CD4-positive, alpha-beta T cell treated with Interleukin-15 for 4 hours (primary cell): ENCODE measurements around the gene FGF1.
A peak's percentile ranks its signal among the peaks of the same experiment; 100 is the strongest.

Experiments
- DNase-seq: peaks from one replicate; pipeline ENCODE4 v3.0.0-alpha.2; 2020; ENCODE audit warnings: low spot score

FGF1 gene

DNA sequence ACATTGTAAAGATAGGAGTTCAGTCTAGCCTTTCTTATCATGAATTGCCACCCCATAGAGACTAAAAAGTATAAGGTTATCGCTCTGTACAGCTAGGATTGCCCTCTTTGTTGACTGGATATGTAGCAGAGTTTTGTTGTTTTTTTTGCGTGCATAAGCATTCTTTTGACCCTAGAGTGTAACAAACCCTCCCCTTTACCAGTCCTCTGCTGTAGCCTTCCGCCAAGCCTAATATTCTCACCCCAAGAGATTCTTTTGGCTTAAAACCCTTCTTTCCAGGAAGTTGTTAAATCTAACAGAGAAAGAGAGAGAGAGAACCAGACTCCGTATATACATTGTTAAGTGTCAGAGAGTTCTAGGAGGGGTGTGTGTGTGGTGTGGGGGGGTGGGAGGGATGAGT is 113.9 kb downstream of the FGF1 start:
- DNase-seq: no peak

DNA sequence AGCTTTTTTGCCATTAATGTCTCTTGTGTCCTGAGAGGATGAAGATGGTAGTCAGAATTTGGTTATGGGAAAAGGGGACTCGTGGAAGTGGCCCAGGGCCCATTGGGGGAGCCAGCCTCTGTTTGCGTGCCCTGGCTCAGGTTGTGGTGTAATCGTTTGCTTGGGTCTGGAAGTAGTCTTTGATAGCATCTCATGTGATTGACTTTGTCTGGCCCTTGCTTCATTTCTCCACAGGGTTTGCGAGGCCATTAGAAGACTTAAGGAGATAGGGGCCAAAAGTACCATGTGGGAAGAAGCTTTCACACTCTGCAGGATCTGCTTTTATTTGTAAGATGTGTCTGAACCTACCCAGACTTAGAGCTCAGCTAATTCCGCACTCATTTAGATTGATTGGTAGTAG is 114.5 kb downstream of the FGF1 start:
- no peak for DNase-seq

DNA sequence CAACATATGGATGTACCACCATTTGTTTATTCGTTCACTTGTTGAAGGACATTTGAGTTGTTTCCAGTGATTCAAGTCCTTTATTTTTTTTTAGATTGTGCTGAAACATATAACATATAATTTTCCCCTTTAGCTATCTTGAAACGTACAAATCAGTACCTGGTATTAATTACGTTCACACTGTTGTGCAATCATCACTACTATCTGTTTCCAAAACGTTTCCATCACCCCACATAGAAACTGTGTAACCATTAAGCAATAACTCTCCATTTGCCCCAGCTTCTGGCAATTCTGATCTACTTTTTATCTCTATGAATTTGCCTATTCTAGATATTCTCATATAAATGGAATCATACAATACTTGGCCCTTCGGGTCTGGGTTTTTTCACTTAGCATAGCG is 116.0 kb downstream of the FGF1 start:
- DNase-seq: no peak

DNA sequence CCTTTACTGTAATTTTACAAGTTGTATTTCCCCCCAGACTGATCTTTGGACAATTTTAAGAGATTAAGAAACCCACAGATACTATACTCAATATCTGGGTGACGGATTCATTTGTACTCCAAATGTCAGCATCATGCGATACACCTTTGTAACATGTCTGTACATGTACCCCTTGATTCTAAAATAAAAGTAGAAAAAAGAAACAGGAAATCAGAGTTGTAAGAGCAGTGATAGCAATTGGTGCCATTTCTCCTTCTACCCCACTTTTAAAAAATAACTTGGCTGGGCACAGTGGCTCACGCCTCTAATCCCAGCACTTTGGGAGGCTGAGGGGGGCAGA is 116.9 kb downstream of the FGF1 start:
- no peak for DNase-seq

DNA sequence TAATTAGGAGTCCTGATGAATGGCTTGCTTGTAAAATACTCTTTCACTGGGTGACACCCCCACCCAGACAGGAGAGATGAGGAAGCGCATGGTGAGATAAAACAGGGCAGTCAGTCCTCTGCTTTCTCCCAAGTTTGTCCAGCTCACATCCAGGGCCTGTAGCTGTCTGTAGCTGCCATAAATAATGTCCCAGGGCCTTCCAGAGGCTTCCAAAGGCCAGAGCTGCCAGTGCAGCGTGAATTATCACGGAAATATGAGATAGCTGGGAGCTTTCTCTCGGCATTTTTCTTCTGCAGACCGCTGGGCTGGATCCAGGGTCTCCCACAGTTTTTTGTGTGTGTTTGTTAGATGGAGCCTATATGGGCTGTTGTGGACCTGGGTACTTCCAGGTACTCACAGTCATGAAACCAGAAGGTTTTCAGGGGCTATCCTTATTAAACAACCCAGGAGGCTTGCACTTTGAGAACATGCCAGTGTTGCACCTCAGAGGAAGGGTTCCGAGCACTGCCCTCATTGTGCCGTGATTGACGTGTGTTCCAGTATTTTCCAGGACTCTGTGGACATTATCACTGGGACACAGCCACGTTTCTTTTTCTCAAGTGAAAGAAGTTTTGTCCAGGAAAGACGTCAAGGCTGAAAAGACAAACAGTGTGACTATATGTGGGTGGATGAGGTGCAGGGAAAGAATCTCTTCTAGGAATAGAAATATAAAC is 117.5 kb downstream of the FGF1 start:
- no peak for DNase-seq

DNA sequence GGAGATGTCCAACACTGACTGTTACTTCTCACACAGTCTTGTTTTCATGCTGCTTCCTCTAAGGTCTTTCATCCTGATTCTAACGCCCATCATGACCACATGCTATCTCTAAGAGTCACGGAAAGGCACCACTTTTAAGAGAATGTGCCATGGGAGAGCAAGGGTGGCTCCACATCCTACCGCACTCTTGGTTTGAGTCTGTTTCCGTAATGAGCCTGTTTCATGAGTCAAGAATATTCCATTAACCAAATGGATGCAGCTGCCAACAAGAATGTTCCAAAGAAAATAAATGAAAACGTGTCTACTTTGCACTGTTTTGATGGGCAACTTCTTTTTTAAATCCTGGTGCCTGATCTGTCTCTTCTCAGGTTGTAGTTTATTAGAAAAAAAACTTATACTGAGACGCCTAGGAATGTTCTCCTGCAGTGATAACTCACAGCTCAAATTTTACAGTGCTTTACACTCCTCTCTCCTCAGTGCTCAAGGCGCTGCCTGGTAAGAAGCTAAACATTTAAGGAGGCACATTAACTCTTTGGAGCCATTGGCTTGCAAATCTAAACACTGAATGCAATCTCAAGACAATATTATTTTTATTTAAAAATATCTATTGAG is 124.3 kb downstream of the FGF1 start:
- DNase-seq: no peak

DNA sequence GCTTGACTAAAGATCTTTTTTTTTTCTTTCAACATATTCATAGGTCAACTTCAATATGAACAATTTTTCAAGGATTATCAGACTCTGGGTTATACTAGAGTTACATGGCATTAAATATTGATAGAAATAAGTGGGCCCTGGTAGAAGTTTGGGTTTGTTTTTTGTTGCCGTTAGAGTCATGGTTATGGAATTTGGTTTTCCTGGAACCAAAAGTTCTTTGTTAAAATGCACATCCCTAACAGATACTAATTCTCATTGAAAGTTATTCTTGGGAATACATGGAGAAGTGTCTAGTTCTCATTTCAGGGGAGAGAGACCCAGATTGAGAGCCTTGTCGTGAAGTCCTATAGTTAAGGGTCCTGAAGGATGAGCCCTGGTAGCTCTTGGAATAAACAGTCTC is 124.9 kb downstream of the FGF1 start:
- no peak for DNase-seq

DNA sequence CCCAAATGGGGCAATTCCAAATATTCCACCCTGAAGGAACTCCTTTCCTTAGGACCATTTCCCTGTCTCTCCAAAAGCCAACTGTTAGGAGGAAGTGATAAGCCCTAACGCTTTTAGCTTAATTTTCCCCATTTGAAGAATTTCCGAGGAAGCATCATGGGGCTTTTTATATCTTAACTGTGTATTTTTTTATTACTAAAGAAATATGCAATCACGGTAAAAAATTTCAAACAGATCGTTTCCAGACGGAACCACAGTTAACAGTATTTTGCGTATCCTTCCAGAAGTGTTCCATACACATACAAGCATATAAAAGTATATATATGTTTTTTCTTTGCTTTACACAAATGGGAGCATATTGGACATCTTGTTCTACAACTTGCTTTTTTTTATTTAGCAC is 133.8 kb downstream of the FGF1 start:
- no peak for DNase-seq

DNA sequence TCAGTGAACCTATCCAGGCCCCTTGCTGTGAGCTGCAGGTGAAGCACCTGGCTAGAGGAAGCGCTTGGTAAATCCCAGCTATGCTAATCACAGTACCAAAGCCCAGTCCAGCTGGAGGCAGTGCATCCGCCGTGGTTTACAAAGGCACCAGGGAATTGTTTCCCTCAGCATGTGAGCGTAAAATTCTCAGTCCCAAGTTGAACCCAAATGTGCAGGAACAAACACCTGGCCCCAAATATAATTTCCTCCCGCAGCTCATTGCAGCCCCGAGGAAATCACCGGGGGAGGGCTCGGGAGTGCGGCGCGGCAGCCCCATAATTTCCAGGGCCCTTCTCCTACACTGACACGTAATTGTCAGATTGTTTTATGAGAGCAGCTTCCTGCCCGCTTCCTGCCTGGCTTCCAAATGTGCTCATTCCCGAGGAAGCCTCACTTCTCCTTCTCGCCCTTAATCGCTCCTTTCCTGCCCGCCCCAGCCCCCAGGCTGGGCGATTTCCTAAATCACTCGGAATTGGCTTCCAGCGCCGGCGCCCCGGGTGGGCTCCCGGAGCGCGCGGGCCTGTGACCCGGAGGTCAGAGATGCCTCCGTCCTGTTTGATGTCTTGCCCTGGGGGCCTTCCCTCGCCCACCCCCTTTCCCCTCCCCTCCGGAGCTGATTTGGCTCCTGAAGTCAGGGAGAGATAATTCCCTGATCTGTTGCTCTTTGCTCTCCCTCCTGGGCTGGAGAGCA is 134.4 kb downstream of the FGF1 start:
- DNase-seq: no peak

DNA sequence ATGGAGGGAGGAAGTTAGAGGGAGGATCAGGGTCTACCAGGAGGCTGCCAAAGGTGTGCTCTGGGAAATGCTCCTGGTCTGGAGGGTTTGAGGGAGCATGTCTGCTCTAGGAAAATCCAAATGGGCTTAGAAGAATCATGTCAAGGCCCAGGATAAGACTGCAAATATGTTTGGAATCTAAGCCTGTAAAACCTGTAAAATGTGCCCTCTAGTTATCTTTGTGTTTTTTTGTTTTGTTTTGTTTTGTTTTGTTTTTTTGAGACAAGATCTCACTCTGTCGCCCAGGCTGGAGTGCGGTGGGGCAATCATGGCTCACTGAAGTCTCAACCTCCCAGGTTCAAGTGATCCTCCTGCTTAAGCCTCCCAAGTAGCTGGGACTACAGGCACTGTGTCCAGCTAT is 135.4 kb downstream of the FGF1 start:
- DNase-seq: no peak

DNA sequence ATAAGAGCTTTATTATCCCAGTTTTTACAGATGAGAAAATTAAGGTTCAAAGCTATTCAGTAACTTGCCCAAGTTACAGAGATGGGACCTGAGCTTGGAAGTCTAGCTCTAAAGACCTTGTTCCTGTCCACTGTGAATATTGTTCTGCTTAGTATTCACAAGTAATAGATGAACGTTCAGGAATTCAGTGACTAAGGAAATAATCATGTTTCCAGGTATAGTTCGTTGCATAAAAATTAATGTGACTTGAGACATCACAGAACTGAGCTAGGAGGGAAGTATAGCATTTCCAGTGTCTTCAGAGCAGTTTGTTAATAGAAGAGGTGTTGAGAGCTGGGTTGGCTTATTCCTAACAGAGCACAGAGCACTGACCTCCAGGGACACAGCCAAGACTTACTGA is 136.1 kb downstream of the FGF1 start:
- no peak for DNase-seq

DNA sequence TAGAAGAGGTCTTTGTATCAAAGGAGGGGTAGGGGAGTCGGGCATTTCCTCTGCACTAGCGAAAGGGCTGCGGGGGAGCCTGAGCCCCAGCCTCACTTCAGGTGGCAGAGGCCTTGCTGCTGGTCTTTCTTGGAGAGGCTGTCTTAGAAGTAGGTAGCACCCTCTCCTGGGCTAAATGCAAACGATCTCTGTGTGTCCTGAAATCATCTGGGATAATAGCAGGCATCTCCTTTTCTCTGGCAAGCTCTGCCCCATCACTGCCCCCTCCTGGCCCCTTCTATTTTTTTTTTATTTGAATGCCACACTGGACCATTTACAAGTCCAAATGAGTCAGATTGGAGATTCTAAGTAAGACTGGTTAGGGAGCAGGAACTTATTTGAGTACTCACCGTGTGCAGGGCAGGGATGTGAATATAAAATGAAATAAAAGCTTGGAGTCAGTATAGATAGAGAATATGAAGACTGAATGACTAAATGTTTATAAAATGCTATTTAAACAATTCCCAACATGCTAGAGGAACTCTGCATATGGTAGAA is 137.1 kb downstream of the FGF1 start:
- peak; percentile 16 for DNase-seq

DNA sequence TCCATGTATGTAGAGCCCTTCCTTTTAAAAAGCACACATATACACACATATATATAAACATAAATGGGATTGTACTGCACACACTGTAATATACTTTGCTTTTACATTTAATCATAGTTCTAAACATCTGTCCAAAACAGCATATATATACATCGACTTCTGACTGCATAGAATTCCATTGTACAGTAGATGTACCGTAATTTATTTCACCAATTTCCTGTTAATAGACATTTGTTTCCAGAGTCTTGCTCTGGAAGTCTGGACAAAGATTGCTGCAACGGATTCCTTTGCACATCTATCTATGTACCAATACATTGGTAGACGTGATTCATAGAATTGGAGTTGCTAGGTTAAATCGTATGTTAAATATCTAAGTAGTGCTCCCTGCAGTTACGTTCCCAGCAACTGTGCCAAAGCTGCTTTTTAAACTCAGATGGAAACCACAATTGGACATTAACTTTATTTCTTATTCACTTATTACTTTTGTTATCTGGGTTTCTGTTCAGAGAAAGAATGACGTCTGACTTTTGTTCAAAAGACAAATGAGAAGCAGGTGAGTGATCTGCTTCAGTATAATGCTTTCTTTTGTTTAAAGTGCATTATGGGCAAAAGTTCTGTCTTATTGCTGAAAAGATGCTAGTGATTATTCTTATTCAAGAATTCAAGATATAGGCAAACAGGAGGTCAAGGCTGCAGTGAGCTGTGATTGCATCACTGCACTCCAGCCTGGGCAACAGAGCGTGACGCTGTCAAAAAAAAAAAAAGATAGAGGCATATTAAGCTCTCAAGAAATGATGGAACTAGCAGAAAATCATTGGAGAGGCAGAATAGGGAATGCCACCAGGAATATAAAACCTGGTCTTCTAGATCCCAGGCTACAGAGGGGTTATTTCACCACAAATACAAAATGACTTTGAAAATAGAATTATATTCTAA is 138.2 kb downstream of the FGF1 start:
- DNase-seq: no peak

DNA sequence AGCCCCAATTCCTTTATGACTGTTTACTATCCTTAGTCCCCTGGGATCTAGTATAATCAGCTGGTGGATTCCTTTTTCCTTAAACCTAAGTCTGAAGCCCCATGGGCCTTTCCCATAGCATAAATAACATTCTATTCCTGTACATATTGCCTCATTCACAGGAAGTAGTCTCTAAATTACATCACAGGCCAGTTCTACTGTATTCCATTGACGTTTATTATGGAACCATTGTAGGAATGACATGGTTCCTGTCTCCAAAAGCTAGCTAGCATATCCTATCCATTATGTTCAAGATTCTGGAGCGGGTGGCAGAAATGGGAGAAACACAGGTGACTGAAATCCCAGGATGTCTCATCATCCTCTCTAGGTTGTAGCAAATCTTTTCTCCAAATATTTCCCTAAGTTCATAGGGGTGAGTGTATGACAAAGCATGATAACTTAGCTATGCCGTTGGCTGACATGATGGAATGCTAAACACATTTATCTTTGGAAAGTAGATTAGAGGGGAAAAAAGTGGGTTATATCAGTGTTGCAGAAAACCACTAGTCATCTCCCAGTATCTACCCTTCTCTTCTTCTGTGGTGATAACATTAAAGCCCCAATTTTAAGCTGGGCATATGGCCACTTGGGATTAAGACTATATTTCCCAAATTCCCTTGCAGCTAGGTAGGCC is 140.1 kb downstream of the FGF1 start:
- DNase-seq: no peak

DNA sequence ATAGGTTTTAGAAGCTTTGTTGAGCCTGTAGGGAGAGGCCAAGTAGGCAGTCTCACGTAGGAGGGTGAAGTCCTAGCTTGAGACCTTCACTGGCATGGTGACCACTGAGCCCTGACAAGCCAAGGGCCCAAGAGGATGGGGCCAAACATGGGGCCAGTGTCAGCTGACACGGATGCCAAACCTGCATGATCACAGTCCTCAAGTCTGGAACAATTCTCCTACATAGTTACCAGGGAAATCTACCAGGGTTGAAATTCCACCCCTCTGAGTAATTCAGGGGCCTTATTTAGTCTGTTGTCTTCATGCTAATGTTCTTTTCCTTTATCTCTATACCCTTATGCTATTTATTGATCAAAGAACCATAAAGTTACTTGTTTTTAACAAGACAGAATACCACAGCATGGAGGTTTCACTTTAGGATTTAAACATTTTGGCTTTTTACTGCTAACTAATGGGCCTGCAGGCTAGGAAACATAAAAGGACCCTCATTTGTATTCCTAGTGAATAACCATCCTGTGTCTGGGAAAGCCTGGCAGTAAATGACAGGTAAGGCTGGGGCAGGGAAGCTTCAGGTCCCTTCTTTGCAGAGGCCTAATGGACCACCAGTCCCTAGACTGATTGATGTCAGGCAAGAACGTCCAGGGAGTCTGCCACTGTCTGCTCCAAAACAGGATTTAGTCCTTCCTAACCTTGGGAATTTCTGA is 140.8 kb downstream of the FGF1 start:
- no peak for DNase-seq

DNA sequence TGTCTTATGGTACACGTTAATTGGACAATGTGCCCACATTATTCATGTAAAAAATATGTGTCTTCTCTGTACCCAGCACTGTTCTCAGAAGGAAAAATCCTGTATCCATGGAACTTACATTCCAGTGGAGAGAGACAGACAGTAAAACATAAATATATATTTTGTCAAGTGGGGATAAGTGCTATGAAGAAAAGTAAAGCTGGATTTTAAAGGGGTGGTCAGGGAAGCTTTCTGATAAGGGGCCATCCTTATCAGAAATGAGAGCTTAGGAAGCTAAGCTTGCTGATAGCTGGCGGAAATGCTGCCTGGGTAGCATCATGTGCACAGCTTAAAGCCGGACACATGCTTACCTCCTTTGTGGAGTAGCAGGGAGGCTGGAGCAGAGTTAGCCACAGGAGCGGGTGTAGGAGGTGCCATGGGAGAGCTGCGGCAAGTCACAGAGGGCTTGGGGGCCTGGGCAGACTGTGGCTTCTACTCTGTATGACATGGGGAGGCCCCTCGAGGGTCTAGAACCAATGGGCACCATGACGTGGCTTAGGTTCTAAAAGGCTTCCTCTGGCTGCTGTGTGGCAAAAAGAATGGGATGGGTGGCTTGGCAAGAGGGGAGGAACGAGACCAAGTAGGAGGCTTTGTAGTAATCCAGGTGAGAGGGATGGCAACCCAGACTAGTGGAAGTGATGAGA is 141.7 kb downstream of the FGF1 start:
- DNase-seq: no peak

DNA sequence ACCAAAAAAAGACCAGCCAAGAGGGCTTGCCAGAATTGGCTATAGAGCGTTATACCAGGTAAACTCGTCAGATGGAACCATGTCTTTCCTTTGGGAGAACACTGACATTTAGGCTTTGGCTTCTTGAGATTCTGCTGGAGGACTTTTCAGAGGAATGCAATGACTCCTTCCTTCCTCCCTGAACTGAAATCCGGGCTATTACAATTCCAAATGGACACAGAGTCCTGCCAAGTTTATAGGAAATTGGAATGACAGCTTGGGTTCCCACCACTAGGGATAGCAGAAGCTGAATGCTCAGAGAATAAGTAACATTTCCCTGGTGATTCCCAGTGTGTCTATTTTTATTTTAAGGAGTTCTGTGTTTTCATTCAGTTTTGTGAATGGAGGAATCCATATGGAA is 143.0 kb downstream of the FGF1 start:
- DNase-seq: no peak
